Ascending aorta (tissue), 2 donors: ENCODE results near the gene MPG. TPM values are rescaled to one million over a fixed set of nuclear protein-coding genes. Genes with fewer than 3 reads are reported as not detected.
"Not testable (repeated sequence)": the region's sequence is repeated elsewhere in the genome, so short reads cannot be mapped to it uniquely, and the experiment has no call there.

Experiments
- DNase-seq, 2 donors: peaks; one replicate each; pipeline ENCODE4 v3.0.0-alpha.2; 2019; ENCODE audit warnings: low spot score in 2 of 2
- H3K27ac ChIP-seq, 2 donors: fragments of 200-600 bp; sonication (generic); one replicate each; pipeline ENCODE4 v1.5.1; 2016 to 2017; ENCODE audit warnings: mild to moderate bottlenecking in 1 of 2
- H3K27me3 ChIP-seq: fragments of 200-600 bp; sonication (generic); one replicate; pipeline ENCODE4 v1.5.1; 2017
- H3K36me3 ChIP-seq, 2 donors: fragments of 200-600 bp; sonication (generic); one replicate each; pipeline ENCODE4 v1.5.1; 2016
- H3K4me1 ChIP-seq, 2 donors: fragments of 200-600 bp; sonication (generic); one replicate each; pipeline ENCODE4 v1.5.1; 2016 to 2017; ENCODE audit warnings: mild to moderate bottlenecking in 1 of 2
- H3K4me3 ChIP-seq, 2 donors: fragments of 200-600 bp; sonication (generic); one replicate each; pipeline ENCODE4 v1.5.1; 2016 to 2017; ENCODE audit warnings: mild to moderate bottlenecking in 1 of 2
- H3K9me3 ChIP-seq, 2 donors: fragments of 200-600 bp; sonication (generic); one replicate each; pipeline ENCODE4 v1.5.1; 2016
- CTCF ChIP-seq, 3 experiments: fragments of 200-600 bp in 2 of 3; fragments of 450-650 bp in 1 of 3; sonication (generic) in 2 of 3; IDR thresholded peaks; one replicate each; pipeline ENCODE4 v1.5.1; 2016 to 2019; ENCODE audit warnings: antibody characterized with exemption in 3 of 3, mild to moderate bottlenecking in 1 of 3, moderate library complexity in 1 of 3
- intact Hi-C: fragments of 100-400 bp; cut with DNase I; formaldehyde crosslinking; loops from one replicate; pipeline ENCODE4 v1.15.1; 2023
- total RNA-seq: library from RNA; depleted of rRNA; stranded (reverse); fragments of >200 nt; gene quantifications from one replicate; pipeline ENCODE4 v1.1.0, GENCODE V29; 2016

The MPG gene
- total RNA-seq, result 406 TPM

- H3K27ac ChIP-seq, result peak within 1 kb of the TSS; percentile 97 to 100
- intact Hi-C loops, result no loop called here
- H3K4me1 ChIP-seq, result peaks cover 38 to 51% of the 10 kb centered on the region in 2 donors
- H3K9me3 ChIP-seq, result no peaks in the 10 kb centered on the region
- peak within 1 kb of the TSS; percentile 69 to 76 for H3K4me3 ChIP-seq
- H3K27me3 ChIP-seq, result no peaks in the 10 kb centered on the region
- peak in 1 of 3 experiments; percentile 25 for TF ChIP-seq CTCF (IDR thresholded peaks at IDR 0.05)
- peak in 1 of 2 donors; percentile 92 for DNase-seq
- H3K36me3 ChIP-seq, result peaks cover 10 to 20% of the 10 kb centered on the region in 2 donors
Measured at GRCh38 chr16:77807-78443, at the start of gene MPG. TSS of gene MPG (plus strand) at chr16:78225. CDS start at chr16:78310, 85 bp downstream.

GRCh38 chr16:30627-31026 lies 47.4 kb upstream of the MPG start:
- H3K9me3 ChIP-seq, DNase-seq, intact Hi-C loops, H3K27ac ChIP-seq, H3K4me1 ChIP-seq, H3K27me3 ChIP-seq, H3K4me3 ChIP-seq, H3K36me3 ChIP-seq: not testable (repeated sequence)

GRCh38 chr16:33154-33876 lies 44.7 kb upstream of the MPG start:
- H3K4me3 ChIP-seq, H3K27me3 ChIP-seq, H3K36me3 ChIP-seq, H3K4me1 ChIP-seq, H3K27ac ChIP-seq, intact Hi-C loops, H3K9me3 ChIP-seq: not testable (repeated sequence)
- peak in 1 of 2 donors; percentile 51 for DNase-seq

- H3K9me3 ChIP-seq, result no peaks in the 10 kb centered on the region
- no peak for TF ChIP-seq CTCF (IDR thresholded peaks at IDR 0.05)
- H3K4me1 ChIP-seq, result no peaks in the 10 kb centered on the region
- no peak overlapping the region for H3K4me3 ChIP-seq
- no peak overlapping the region for H3K27ac ChIP-seq
- H3K27me3 ChIP-seq, result no peaks in the 10 kb centered on the region
- DNase-seq, result no peak
- intact Hi-C loops, result no loop called here
- peaks cover 0 to 2% of the 10 kb centered on the region in 2 donors for H3K36me3 ChIP-seq
Measured at GRCh38 chr16:33877-34647, 44.0 kb upstream of the MPG start.

- Histone ChIP-seq H3K36me3 (peaks cover 0 to 2% of the 10 kb centered on the region in 2 donors), H3K27me3 (no peaks in the 10 kb centered on the region), H3K4me3 (no peak overlapping the region), H3K4me1 (no peaks in the 10 kb centered on the region), H3K9me3 (no peaks in the 10 kb centered on the region), H3K27ac (no peak overlapping the region)
- DNase-seq, result no peak
- intact Hi-C loops, result no loop called here
- no peak for TF ChIP-seq CTCF (IDR thresholded peaks at IDR 0.05)
Measured at GRCh38 chr16:34648-34987, 43.4 kb upstream of the MPG start.

GRCh38 chr16:35011-35677 lies 42.9 kb upstream of the MPG start:
- TF ChIP-seq CTCF (IDR thresholded peaks at IDR 0.05), result no peak
- Histone ChIP-seq H3K9me3 (no peaks in the 10 kb centered on the region), H3K4me3 (no peak overlapping the region), H3K27ac (no peak overlapping the region), H3K27me3 (no peaks in the 10 kb centered on the region), H3K36me3 (peaks cover 0 to 2% of the 10 kb centered on the region in 2 donors), H3K4me1 (no peaks in the 10 kb centered on the region)
- peak in 1 of 2 donors; percentile 62 for DNase-seq
- intact Hi-C loops, result no loop called here
